Mesendoderm (in vitro differentiated cells): ENCODE data around the gene RBM39.
"Not testable (repeated sequence)": the region's sequence is repeated elsewhere in the genome, so short reads cannot be mapped to it uniquely, and the experiment has no call there.

Source experiments
- DNase-seq: peaks from one replicate; pipeline ENCODE4 v3.0.0; 2013
- H2AK5ac ChIP-seq: 2 replicates; pipeline ENCODE4 v1.6.1; 2013; ENCODE audit warnings: low read length, inconsistent platforms
- H2BK120ac ChIP-seq: 2 replicates; pipeline ENCODE4 v1.6.1; 2013; ENCODE audit warnings: low read depth, mild to moderate bottlenecking, low read length, moderate library complexity, mixed read lengths
- H2BK15ac ChIP-seq: replicated peaks from 2 replicates; pipeline ENCODE4 v1.6.1; 2013; ENCODE audit warnings: low read depth, mild to moderate bottlenecking, moderate library complexity
- H2BK5ac ChIP-seq: 2 replicates; pipeline ENCODE4 v1.6.1; 2013; ENCODE audit warnings: low read length, inconsistent platforms
- H3K18ac ChIP-seq: 2 replicates; pipeline ENCODE4 v1.6.1; 2013; ENCODE audit warnings: mild to moderate bottlenecking, low read length, mixed read lengths
- H3K23ac ChIP-seq: one replicate; pipeline ENCODE4 v1.6.1; 2013; ENCODE audit warnings: low read length
- H3K27ac ChIP-seq: 2 replicates; pipeline ENCODE4 v1.5.1; 2013; ENCODE audit warnings: low read depth, mild to moderate bottlenecking, inconsistent platforms, low read length, moderate library complexity
- H3K27me3 ChIP-seq: 2 replicates; pipeline ENCODE4 v1.6.1; 2013; ENCODE audit warnings: low read length, control low read depth, mild to moderate bottlenecking, inconsistent platforms; ENCODE audit not compliant: insufficient read depth, poor library complexity
- H3K36me3 ChIP-seq: 2 replicates; pipeline ENCODE4 v1.6.1; 2013; ENCODE audit warnings: low read length, inconsistent platforms; ENCODE audit not compliant: control insufficient read depth, insufficient read depth
- H3K4ac ChIP-seq: one replicate; pipeline ENCODE4 v1.6.1; 2013; ENCODE audit warnings: low read depth, mild to moderate bottlenecking, low read length, moderate library complexity
- H3K4me1 ChIP-seq: 2 replicates; pipeline ENCODE4 v1.6.1; 2013; ENCODE audit warnings: low read depth, low read length, inconsistent platforms; ENCODE audit not compliant: control insufficient read depth
- H3K4me2 ChIP-seq: 2 replicates; pipeline ENCODE4 v1.6.1; 2013; ENCODE audit warnings: low read length
- H3K4me3 ChIP-seq: 2 replicates; pipeline ENCODE4 v1.5.1; 2013; ENCODE audit warnings: mild to moderate bottlenecking, low read length
- H3K56ac ChIP-seq: one replicate; pipeline ENCODE4 v1.6.1; 2013; ENCODE audit warnings: low read length
- H3K79me1 ChIP-seq: 2 replicates; pipeline ENCODE4 v1.6.1; 2013; ENCODE audit warnings: low read length, inconsistent platforms
- H3K79me2 ChIP-seq: 2 replicates; pipeline ENCODE4 v1.6.1; 2013; ENCODE audit warnings: mild to moderate bottlenecking, low read length; ENCODE audit not compliant: control insufficient read depth, insufficient read depth
- H3K9ac ChIP-seq: 2 replicates; pipeline ENCODE4 v1.6.1; 2013; ENCODE audit warnings: low read length, inconsistent platforms
- H4K5ac ChIP-seq: one replicate; pipeline ENCODE4 v1.6.1; 2013; ENCODE audit warnings: low read length
- H4K8ac ChIP-seq: one replicate; pipeline ENCODE4 v1.6.1; 2013; ENCODE audit warnings: low read depth, mild to moderate bottlenecking, control low read depth, low read length, moderate library complexity
- WGBS: extraction: QIAGEN DNeasy Blood & Tissue Kit; methylation state at CpG from one replicate; pipeline ENCODE4 v1.1.7; 2013; ENCODE audit warnings: low lambda C conversion rate, missing lambda C conversion rate; ENCODE audit not compliant: insufficient coverage; ENCODE audit errors: extremely low coverage; 5-methylcytosine and 5-hydroxymethylcytosine counted together

The RBM39 gene

DNA sequence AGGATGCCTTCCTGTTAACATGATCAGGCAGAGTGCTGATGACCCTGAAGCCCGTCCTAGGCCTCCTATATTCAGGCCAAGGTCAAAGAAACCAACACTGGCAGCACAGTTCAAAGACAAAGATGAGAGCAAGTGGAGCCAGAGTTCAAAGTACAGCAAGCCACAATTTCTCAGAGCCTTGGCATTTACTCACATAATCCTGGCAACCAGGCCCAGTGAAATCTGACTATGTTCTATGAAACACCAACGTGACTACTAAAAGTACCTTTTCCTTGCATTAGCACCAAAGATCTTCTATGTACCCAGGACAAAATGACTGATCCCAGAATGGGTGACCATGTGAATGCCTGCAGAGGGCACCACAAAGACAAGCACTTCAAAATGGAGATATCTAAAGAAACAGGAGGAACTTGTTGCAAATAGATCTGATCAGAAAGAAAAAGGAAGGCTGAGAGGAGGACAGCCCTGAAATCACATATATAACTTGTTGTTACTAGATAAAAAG lies 46.8 kb downstream of the RBM39 start:
- Histone ChIP-seq H3K9ac (no peak overlapping the region), H3K23ac (no peak overlapping the region), H3K18ac (no peak overlapping the region), H4K8ac (no peak overlapping the region), H3K27me3 (no peaks in the 10 kb centered on the region), H2BK15ac (no peak overlapping the region), H2BK120ac (no peak overlapping the region), H3K4ac (no peak overlapping the region), H3K56ac (no peak overlapping the region), H3K36me3 (no peaks in the 10 kb centered on the region), H3K27ac (no peak overlapping the region), H3K79me1 (peaks cover 2% of the 10 kb centered on the region), H2AK5ac (no peak overlapping the region), H3K4me2 (no peak overlapping the region), H3K4me1 (no peaks in the 10 kb centered on the region), H4K5ac (no peak overlapping the region), H3K4me3 (no peak overlapping the region), H3K79me2 (peaks cover 1% of the 10 kb centered on the region), H2BK5ac (no peak overlapping the region)
- no CpG with 5 or more reads among the region's 2 CpGs for WGBS
- DNase-seq = no peak

DNA sequence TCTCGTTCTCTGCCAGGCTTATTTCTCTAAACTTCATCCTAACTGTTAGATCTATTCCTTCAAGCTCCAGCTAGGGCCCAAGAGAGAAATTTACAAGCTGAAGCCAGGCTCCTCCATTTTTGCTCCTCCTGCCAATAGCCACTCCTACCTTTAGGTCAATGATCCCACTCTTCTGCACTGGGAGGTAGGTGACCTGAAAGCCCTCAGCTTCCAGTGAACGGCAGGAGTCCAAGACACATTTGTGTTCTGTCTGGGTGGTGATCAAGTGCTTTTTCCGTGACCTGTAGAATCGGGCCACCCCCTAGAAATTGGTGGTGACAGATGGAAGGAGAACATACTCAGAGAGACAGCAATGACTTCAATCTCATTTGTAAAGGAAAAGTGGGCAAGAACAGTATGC lies 51.8 kb downstream of the RBM39 start:
- H3K4me1 ChIP-seq = no peaks in the 10 kb centered on the region
- no peaks in the 10 kb centered on the region for H3K27me3 ChIP-seq
- WGBS = no CpG with 5 or more reads among the region's 4 CpGs
- H3K27ac ChIP-seq = no peak overlapping the region
- no peak overlapping the region for H3K4me3 ChIP-seq
- H2AK5ac ChIP-seq = no peak overlapping the region
- H3K4ac ChIP-seq = no peak overlapping the region
- H2BK15ac ChIP-seq = no peak overlapping the region
- no peaks in the 10 kb centered on the region for H3K36me3 ChIP-seq
- no peak overlapping the region for H2BK120ac ChIP-seq
- no peak overlapping the region for H2BK5ac ChIP-seq
- H3K79me1 ChIP-seq = no peaks in the 10 kb centered on the region
- DNase-seq = no peak
- H4K8ac ChIP-seq = no peak overlapping the region
- no peak overlapping the region for H3K4me2 ChIP-seq
- no peak overlapping the region for H4K5ac ChIP-seq
- no peak overlapping the region for H3K23ac ChIP-seq
- no peaks in the 10 kb centered on the region for H3K79me2 ChIP-seq
- H3K9ac ChIP-seq = no peak overlapping the region
- no peak overlapping the region for H3K56ac ChIP-seq
- no peak overlapping the region for H3K18ac ChIP-seq

DNA sequence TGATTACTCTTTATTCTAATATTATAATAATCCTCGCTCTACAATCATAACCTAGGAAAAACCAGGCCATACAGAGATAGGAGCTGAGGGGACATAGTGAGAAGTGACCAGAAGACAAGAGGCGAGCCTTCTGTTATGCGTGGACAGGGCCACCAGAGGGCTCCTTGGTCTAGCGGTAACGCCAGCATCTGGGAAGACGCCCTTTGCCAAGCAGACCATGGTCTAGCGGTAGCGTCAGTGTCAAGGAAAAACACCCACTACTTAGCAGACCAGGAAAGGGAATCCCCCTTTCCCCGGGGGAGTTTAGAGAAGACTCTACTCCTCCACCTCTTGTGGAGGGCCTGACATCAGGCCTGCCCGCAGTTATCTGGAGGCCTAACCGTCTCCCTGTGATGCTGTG lies 55.2 kb downstream of the RBM39 start:
- H3K79me2 ChIP-seq, H2BK120ac ChIP-seq, H3K9ac ChIP-seq, H3K36me3 ChIP-seq, H3K4me1 ChIP-seq, H2AK5ac ChIP-seq, H2BK15ac ChIP-seq, H3K4ac ChIP-seq, H3K23ac ChIP-seq, H3K4me3 ChIP-seq, H3K27me3 ChIP-seq, H3K4me2 ChIP-seq, H3K18ac ChIP-seq, H3K79me1 ChIP-seq, H3K56ac ChIP-seq, H3K27ac ChIP-seq, H2BK5ac ChIP-seq, H4K5ac ChIP-seq, H4K8ac ChIP-seq: not testable (repeated sequence)
- peak; percentile 49 for DNase-seq
- no CpG with 5 or more reads among the region's 11 CpGs for WGBS

DNA sequence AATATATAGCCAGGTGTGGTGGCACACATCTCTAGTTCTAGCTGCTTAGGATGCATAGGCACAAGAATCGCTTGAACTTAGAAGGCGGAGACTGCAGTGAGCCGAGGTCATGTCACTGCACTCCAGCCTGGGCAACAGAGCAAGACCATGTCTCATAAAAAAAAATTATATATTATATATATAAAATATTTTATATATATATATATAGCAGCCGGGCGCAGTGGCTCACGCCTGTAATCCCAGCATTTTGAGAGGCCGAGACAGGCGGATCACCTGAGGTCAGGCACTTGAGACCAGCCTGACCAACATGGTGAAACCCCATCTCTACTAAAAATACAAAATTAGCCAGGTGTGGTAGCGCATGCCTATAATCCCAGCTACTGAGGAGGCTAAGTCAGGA lies 56.7 kb downstream of the RBM39 start:
- not testable (repeated sequence) for H3K4me1 ChIP-seq, H2AK5ac ChIP-seq, H2BK120ac ChIP-seq, H3K4ac ChIP-seq, H2BK15ac ChIP-seq, H3K56ac ChIP-seq, H4K8ac ChIP-seq, H3K36me3 ChIP-seq, H3K79me1 ChIP-seq, H3K27me3 ChIP-seq, H3K79me2 ChIP-seq, H2BK5ac ChIP-seq, H3K23ac ChIP-seq, H3K18ac ChIP-seq, H3K4me2 ChIP-seq, H3K27ac ChIP-seq, DNase-seq, H3K9ac ChIP-seq, H4K5ac ChIP-seq, H3K4me3 ChIP-seq
- WGBS = no CpG with 5 or more reads among the region's 9 CpGs

DNA sequence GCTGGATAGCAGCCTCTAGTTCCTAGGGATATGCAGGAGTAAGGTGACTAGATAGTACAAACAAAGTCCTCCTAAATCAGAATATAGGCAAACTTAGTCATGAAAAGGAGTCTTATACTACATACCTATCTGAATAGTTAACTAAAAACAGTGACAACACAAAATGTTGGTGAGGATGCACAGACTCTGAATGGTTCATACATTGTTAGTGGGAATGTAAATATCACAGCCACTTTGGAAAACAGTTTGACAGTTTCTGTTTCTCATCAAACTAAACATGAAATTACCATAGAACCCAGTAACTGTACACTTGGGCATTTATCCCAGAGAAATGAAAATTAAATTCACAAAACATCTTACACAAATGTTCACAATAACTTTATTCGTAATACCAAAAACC lies 60.1 kb downstream of the RBM39 start:
- Histone ChIP-seq H3K4me2 (no peak overlapping the region), H3K27me3 (no peaks in the 10 kb centered on the region), H3K79me1 (no peaks in the 10 kb centered on the region), H3K23ac (no peak overlapping the region), H3K36me3 (no peaks in the 10 kb centered on the region), H2AK5ac (no peak overlapping the region), H3K18ac (no peak overlapping the region), H3K27ac (no peak overlapping the region), H2BK120ac (no peak overlapping the region), H4K8ac (no peak overlapping the region), H3K4me1 (no peaks in the 10 kb centered on the region), H4K5ac (no peak overlapping the region), H3K56ac (no peak overlapping the region), H3K4ac (no peak overlapping the region), H2BK5ac (no peak overlapping the region), H3K4me3 (no peak overlapping the region), H3K79me2 (no peaks in the 10 kb centered on the region), H3K9ac (no peak overlapping the region), H2BK15ac (no peak overlapping the region)
- WGBS = 100% methylated on average over 1 of the region's 1 CpG
- DNase-seq = no peak

DNA sequence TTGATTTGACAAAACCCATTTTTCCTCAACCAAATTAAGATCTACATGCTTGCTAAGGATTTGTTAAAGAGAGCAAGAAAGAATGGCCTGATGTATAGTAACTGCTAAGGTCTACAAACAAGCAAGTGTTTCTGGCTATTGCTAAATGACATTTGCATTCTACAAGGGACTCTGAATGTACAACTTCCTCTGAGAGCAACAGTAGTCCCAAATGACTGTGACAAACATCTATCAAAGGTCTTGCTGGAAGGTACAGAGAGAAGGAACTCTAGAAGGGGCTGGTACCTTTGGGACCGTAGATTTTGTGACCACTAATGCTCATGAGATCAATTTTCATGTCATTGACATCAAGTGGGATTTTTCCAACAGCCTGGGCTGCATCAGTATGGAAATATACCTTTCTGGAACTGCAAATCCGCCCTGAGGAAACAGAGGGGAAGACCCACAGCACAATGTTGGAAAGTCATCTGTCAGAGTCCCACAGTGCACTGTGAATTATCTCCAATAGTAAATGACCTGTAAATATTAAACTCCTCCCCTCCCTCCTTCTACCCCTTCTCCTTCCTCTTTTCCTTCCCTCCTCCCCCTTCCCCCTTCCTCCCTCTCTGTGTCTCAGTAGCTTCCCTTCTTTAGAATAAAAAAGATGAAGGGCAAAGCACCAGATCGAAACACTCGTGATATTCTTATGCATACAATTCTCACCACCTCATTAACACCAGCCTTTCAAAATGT lies 61.4 kb downstream of the RBM39 start:
- no peak overlapping the region for H2BK5ac ChIP-seq
- no peak overlapping the region for H3K56ac ChIP-seq
- H4K8ac ChIP-seq = no peak overlapping the region
- no peaks in the 10 kb centered on the region for H3K27me3 ChIP-seq
- no peak overlapping the region for H2BK15ac ChIP-seq
- H3K4me2 ChIP-seq = no peak overlapping the region
- no peak overlapping the region for H3K18ac ChIP-seq
- H3K79me1 ChIP-seq = no peaks in the 10 kb centered on the region
- DNase-seq = no peak
- H2BK120ac ChIP-seq = no peak overlapping the region
- H3K27ac ChIP-seq = no peak overlapping the region
- no CpG with 5 or more reads among the region's 4 CpGs for WGBS
- H3K23ac ChIP-seq = no peak overlapping the region
- H3K4ac ChIP-seq = no peak overlapping the region
- no peaks in the 10 kb centered on the region for H3K79me2 ChIP-seq
- H3K36me3 ChIP-seq = no peaks in the 10 kb centered on the region
- no peak overlapping the region for H3K9ac ChIP-seq
- H2AK5ac ChIP-seq = no peak overlapping the region
- H3K4me1 ChIP-seq = no peaks in the 10 kb centered on the region
- H4K5ac ChIP-seq = no peak overlapping the region
- H3K4me3 ChIP-seq = no peak overlapping the region
